ENCODE measurements around the gene RHOB. TPM values are rescaled to one million over a fixed set of nuclear protein-coding genes. Genes with fewer than 3 reads are reported as not detected.

RHOB gene
- total and polyA plus RNA-seq, 2 donors (not counting 1 experiment from before 2014, with no cell fraction given): 63.0 to 1,037 TPM

- no peak for TF ChIP-seq CTCF (IDR thresholded peaks at IDR 0.05)
- TF ChIP-seq EZH2 (IDR thresholded peaks at IDR 0.05; ENCODE audit: borderline replicate concordance, insufficient read depth, low read depth, low read length, poor library complexity, severe bottlenecking): no peak
- peaks cover 6% of the 10 kb centered on the region for H3K27me3 Mint-ChIP-seq
- Histone ChIP-seq H3K79me2 (ENCODE audit: control insufficient read depth, insufficient read depth, low read length) (no peaks in the 10 kb centered on the region), H3K9me3 (ENCODE audit: control extremely low read depth in 1 of 3, control insufficient read depth in 2 of 3, insufficient read depth in 1 of 3, low read length in 2 of 3) (peaks cover 0 to 3% (median 0%) of the 10 kb centered on the region in 3 donors), H3K9ac (ENCODE audit: low read length) (no peak overlapping the region), H2AFZ (ENCODE audit: insufficient read depth, low read depth, low read length, poor library complexity, severe bottlenecking) (no peak overlapping the region), H3K4me2 (replicated peaks; ENCODE audit: low read depth, low read length, poor library complexity, severe bottlenecking) (no peak overlapping the region), H4K20me1 (ENCODE audit: control insufficient read depth, insufficient read depth, low read length, poor library complexity, severe bottlenecking) (no peaks in the 10 kb centered on the region), H3K27ac (ENCODE audit: low read length in 2 of 2) (no peak overlapping the region), H3K27me3 (replicated peaks in 1 of 4; ENCODE audit: control extremely low read depth in 1 of 4, control insufficient read depth in 3 of 4, insufficient read depth in 4 of 4, low read length in 3 of 4) (no peaks in the 10 kb centered on the region), H3K4me1 (ENCODE audit: control insufficient read depth in 2 of 2, insufficient read depth in 2 of 2, low read length in 2 of 2) (no peaks in the 10 kb centered on the region), H3K36me3 (replicated peaks in 1 of 2; ENCODE audit: control extremely low read depth in 1 of 2, control insufficient read depth in 1 of 2, extremely low read depth in 1 of 2, insufficient read depth in 2 of 2, low read length in 1 of 2) (no peaks in the 10 kb centered on the region), H3K4me3 (ENCODE audit: control extremely low read depth in 1 of 5, extremely low read depth in 1 of 5, insufficient read depth in 1 of 5, low read depth in 2 of 5, low read length in 4 of 5) (no peak overlapping the region)
- H3K27ac Mint-ChIP-seq: no peak overlapping the region
- POLR2A ChIA-PET: no interaction called here
- H3K4me3 Mint-ChIP-seq: no peak overlapping the region
- CTCF ChIA-PET: interaction anchor here (2.1 kb wide), 1 partner anchor 62 kb away, joined by 4 read pairs; no protein-coding TSS in a partner anchor
- H3K9me3 Mint-ChIP-seq (ENCODE audit: insufficient read depth): no peaks in the 10 kb centered on the region
- no peak for DNase-seq
- no peak for ATAC-seq (ENCODE audit: low read depth)
- intact Hi-C loops (cut with micrococcal nuclease): no loop called here
- H3K4me1 Mint-ChIP-seq: peaks cover 2% of the 10 kb centered on the region
- WGBS (ENCODE audit: insufficient coverage): 98% methylated on average over 4 of the region's 4 CpGs
Measured at GRCh38 chr2:20473128-20473527, 26.3 kb downstream of the RHOB start.

- H3K4me2 ChIP-seq (replicated peaks; ENCODE audit: low read depth, low read length, poor library complexity, severe bottlenecking): no peak overlapping the region
- no peaks in the 10 kb centered on the region for H3K9me3 Mint-ChIP-seq (ENCODE audit: insufficient read depth)
- POLR2A ChIA-PET: no interaction called here
Measured at GRCh38 chr2:20474757-20475566, 28.1 kb downstream of the RHOB start.

More at GRCh38 chr2:20474757-20475566, 28.1 kb downstream of the RHOB start:
- no peaks in the 10 kb centered on the region for H3K4me1 ChIP-seq (ENCODE audit: control insufficient read depth in 2 of 2, insufficient read depth in 2 of 2, low read length in 2 of 2)
- no peak overlapping the region for H2AFZ ChIP-seq (ENCODE audit: insufficient read depth, low read depth, low read length, poor library complexity, severe bottlenecking)
- 72% methylated on average over 7 of the region's 7 CpGs for WGBS (ENCODE audit: insufficient coverage)
- no peak overlapping the region for H3K9ac ChIP-seq (ENCODE audit: low read length)
- no peaks in the 10 kb centered on the region for H3K36me3 ChIP-seq (replicated peaks in 1 of 2; ENCODE audit: control extremely low read depth in 1 of 2, control insufficient read depth in 1 of 2, extremely low read depth in 1 of 2, insufficient read depth in 2 of 2, low read length in 1 of 2)
- no peaks in the 10 kb centered on the region for H4K20me1 ChIP-seq (ENCODE audit: control insufficient read depth, insufficient read depth, low read length, poor library complexity, severe bottlenecking)
- CTCF ChIA-PET: interaction anchor here (1.5 kb wide), 1 partner anchor 11 kb away, joined by 3 read pairs; no protein-coding TSS in a partner anchor
- intact Hi-C loops (cut with micrococcal nuclease): no loop called here
- no peaks in the 10 kb centered on the region for H3K79me2 ChIP-seq (ENCODE audit: control insufficient read depth, insufficient read depth, low read length)
- no peaks in the 10 kb centered on the region for H3K27me3 ChIP-seq (replicated peaks in 1 of 4; ENCODE audit: control extremely low read depth in 1 of 4, control insufficient read depth in 3 of 4, insufficient read depth in 4 of 4, low read length in 3 of 4)
- TF ChIP-seq CTCF (IDR thresholded peaks at IDR 0.05) (no peak), EZH2 (IDR thresholded peaks at IDR 0.05; ENCODE audit: borderline replicate concordance, insufficient read depth, low read depth, low read length, poor library complexity, severe bottlenecking) (no peak)
- ATAC-seq (ENCODE audit: low read depth) (no peak), DNase-seq (no peak)
- no peak overlapping the region for H3K4me3 Mint-ChIP-seq
- H3K4me3 ChIP-seq (ENCODE audit: control extremely low read depth in 1 of 5, extremely low read depth in 1 of 5, insufficient read depth in 1 of 5, low read depth in 2 of 5, low read length in 4 of 5): no peak overlapping the region
- H3K9me3 ChIP-seq (ENCODE audit: control extremely low read depth in 1 of 3, control insufficient read depth in 2 of 3, insufficient read depth in 1 of 3, low read length in 2 of 3): peaks cover 0 to 3% (median 0%) of the 10 kb centered on the region in 3 donors
- peaks cover 2% of the 10 kb centered on the region for H3K4me1 Mint-ChIP-seq
- no peak overlapping the region for H3K27ac ChIP-seq (ENCODE audit: low read length in 2 of 2)
- no peak overlapping the region for H3K27ac Mint-ChIP-seq
- H3K27me3 Mint-ChIP-seq: peaks cover 12% of the 10 kb centered on the region
